Subcutaneous adipose tissue (tissue), 4 donors: ENCODE measurements around the gene PRKCQ. TPM values are rescaled to one million over a fixed set of nuclear protein-coding genes. Genes with fewer than 3 reads are reported as not detected.

ENCODE experiments used
- total RNA-seq, 4 donors: library from RNA; depleted of rRNA; stranded (reverse); fragments of >200 nt; gene quantifications; one replicate each; pipeline ENCODE4 v1.1.0, GENCODE V29; 2016
- TF ChIP-seq, protein P1 (sequence below): fragments of 450-650 bp; IDR thresholded peaks from one replicate; pipeline ENCODE4 v1.5.1; 2016; ENCODE audit warnings: low read depth, mild to moderate bottlenecking, control low read depth, antibody characterized with exemption, moderate library complexity

The PRKCQ gene
- 1 to 10 TPM in 1 of 4 donors, under 1 TPM in 3; 0.19 to 1.0 (median 0.93) TPM for total RNA-seq

DNA sequence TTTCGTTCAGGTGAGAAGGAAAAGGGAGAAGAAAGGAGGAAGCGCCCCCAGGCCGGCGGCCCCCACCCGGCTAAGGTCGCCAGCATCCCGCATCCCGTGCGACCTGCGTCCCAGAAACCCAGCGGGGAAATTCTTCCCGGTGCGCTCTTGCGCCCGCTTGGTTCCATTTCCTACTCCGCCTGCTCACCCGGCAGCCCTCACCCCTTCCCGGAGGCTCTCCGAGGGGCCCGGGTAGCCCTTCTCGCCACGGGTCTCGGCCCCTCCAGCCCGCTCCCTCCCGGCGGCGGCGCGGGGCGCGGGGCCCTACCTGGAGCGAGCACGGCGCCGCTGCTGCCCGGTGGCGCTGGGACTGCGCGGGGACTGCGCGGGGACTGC, at the start of gene PRKCQ:
PRKCQ (minus strand) TSS at position 373 of the 375 bp plus-strand sequence. CDS start 65,141 bp downstream, outside the sequence.
- TF ChIP-seq, protein P1, sequence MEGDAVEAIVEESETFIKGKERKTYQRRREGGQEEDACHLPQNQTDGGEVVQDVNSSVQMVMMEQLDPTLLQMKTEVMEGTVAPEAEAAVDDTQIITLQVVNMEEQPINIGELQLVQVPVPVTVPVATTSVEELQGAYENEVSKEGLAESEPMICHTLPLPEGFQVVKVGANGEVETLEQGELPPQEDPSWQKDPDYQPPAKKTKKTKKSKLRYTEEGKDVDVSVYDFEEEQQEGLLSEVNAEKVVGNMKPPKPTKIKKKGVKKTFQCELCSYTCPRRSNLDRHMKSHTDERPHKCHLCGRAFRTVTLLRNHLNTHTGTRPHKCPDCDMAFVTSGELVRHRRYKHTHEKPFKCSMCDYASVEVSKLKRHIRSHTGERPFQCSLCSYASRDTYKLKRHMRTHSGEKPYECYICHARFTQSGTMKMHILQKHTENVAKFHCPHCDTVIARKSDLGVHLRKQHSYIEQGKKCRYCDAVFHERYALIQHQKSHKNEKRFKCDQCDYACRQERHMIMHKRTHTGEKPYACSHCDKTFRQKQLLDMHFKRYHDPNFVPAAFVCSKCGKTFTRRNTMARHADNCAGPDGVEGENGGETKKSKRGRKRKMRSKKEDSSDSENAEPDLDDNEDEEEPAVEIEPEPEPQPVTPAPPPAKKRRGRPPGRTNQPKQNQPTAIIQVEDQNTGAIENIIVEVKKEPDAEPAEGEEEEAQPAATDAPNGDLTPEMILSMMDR: no peak

- TF ChIP-seq, protein P1: no peak
Measured at GRCh38 chr10:6625428-6625827, 45.4 kb upstream of the PRKCQ start.

GRCh38 chr10:6624392-6624791, 44.3 kb upstream of the PRKCQ start:
- TF ChIP-seq, protein P1: no peak

GRCh38 chr10:6622921-6623320, 42.8 kb upstream of the PRKCQ start:
- TF ChIP-seq, protein P1: no peak

DNA sequence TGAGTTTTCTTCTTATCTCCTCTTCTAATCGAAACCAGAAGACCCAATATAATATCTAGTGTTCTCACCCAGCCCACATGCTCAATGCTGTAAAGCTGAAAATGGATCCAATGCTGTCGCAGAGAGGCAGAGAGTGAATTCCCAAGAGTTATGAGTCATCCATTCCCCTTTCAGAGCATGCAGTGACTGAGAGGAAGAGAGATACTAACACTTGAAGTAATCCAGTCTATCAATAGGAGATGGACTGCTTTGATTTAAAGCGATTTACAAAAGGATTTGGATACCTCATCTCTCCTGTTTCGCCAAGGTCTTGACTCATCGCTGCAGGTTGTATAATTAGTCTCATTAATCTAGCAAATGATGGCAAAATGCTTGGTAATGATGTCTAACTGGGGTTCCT, 41.5 kb upstream of the PRKCQ start:
- TF ChIP-seq, protein P1: no peak

- TF ChIP-seq, protein P1: no peak
Measured at GRCh38 chr10:6619660-6620059, 39.6 kb upstream of the PRKCQ start.

DNA sequence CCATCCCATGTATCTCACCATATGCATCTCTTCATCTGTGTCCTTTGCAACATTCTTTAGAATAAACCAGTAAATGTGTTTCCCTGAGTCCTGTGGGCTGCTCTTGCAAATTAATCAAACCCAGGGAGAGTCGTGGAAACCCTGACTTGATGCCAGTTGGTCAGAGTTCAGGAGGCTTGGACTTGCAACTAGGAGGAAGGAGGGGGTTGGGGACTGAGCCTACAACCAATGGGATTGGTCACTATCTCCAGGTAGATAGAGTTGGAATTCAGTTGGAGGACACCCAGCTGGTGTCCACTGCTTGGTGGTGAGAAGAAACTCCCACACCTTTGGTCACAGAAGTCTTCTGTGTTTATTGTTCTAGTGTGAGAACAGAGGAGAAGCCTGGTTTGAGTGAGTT, 38.3 kb upstream of the PRKCQ start:
- TF ChIP-seq, protein P1: no peak
